ENCODE data around the gene BCL2L2. TPM values are rescaled to one million over a fixed set of nuclear protein-coding genes. Genes with fewer than 3 reads are reported as not detected.

The BCL2L2 gene
- total RNA-seq, 2 experiments from 2014 or later: 8.6 to 18.0 TPM

GRCh38 chr14:23297611-23298277 lies 8.9 kb upstream of the BCL2L2 start:
- Histone ChIP-seq H2AFZ (ENCODE audit: low read length) (no peak overlapping the region), H3K4me2 (ENCODE audit: low read length) (no peak overlapping the region), H3K9me3 (ENCODE audit: low read length) (no peaks in the 10 kb centered on the region), H3K4me1 (ENCODE audit: insufficient read depth, low read length, poor library complexity, severe bottlenecking) (peaks cover 27% of the 10 kb centered on the region), H3K27ac (ENCODE audit: low read depth, low read length, poor library complexity, severe bottlenecking) (no peak overlapping the region), H3K4me3 (ENCODE audit: low read depth, low read length, poor library complexity, severe bottlenecking) (no peak overlapping the region), H3K79me2 (ENCODE audit: insufficient read depth, low read depth, low read length) (peaks cover 10% of the 10 kb centered on the region; the same call in 1 of the 2 replicates), H3K36me3 (ENCODE audit: insufficient read depth, low read length) (peaks cover 34% of the 10 kb centered on the region), H3K9me2 (ENCODE audit: insufficient read depth, low read length) (no peaks in the 10 kb centered on the region), H4K20me1 (ENCODE audit: insufficient read depth, low read length) (no peaks in the 10 kb centered on the region)
- ChIA-PET CTCF (ENCODE audit: unreplicated experiment) (interaction anchor here (1.4 kb wide), 1 partner anchor 178 kb away, joined by 3 read pairs; no protein-coding TSS in a partner anchor), POLR2A (interaction anchor here (1.4 kb wide), 1 partner anchor 24 kb away, joined by 4 read pairs; the partner anchor contains the start of gene PABPN1)
- intact Hi-C loops (cut with micrococcal nuclease; ENCODE audit: unreplicated experiment): no loop called here
- TF ChIP-seq CTCF (conservative IDR thresholded peaks at IDR 0.05; ENCODE audit: low read length): no peak
- no peak for TF ChIP-seq EZH2phosphoT487 (IDR thresholded peaks at IDR 0.05; ENCODE audit: borderline replicate concordance, low read depth, low read length)
- no TSS peak for BruUV-seq (replicated peaks)
- no peak for DNase-seq (ENCODE audit: low spot score)

GRCh38 chr14:23299211-23299957 lies 7.2 kb upstream of the BCL2L2 start:
- ChIA-PET POLR2A (interaction anchor here (0.6 kb wide), 1 partner anchor 102 kb away, joined by 4 read pairs; no protein-coding TSS in a partner anchor), CTCF (ENCODE audit: unreplicated experiment) (no interaction called here)
- peak; percentile 52 for DNase-seq (ENCODE audit: low spot score)
- no peak overlapping the region for H3K4me3 ChIP-seq (ENCODE audit: low read depth, low read length, poor library complexity, severe bottlenecking)
- TF ChIP-seq CTCF (conservative IDR thresholded peaks at IDR 0.05; ENCODE audit: low read length) (peak; percentile 62), EZH2phosphoT487 (IDR thresholded peaks at IDR 0.05; ENCODE audit: borderline replicate concordance, low read depth, low read length) (no peak)
- H3K9me3 ChIP-seq (ENCODE audit: low read length): no peaks in the 10 kb centered on the region
- intact Hi-C loops (cut with micrococcal nuclease; ENCODE audit: unreplicated experiment): no loop called here
- peaks cover 30% of the 10 kb centered on the region for H3K4me1 ChIP-seq (ENCODE audit: insufficient read depth, low read length, poor library complexity, severe bottlenecking)
- H3K36me3 ChIP-seq (ENCODE audit: insufficient read depth, low read length): peaks cover 34% of the 10 kb centered on the region
- peak overlapping the region; percentile 100 for H3K4me2 ChIP-seq (ENCODE audit: low read length)
- no peaks in the 10 kb centered on the region for H4K20me1 ChIP-seq (ENCODE audit: insufficient read depth, low read length)
- no TSS peak for BruUV-seq (replicated peaks)
- H3K79me2 ChIP-seq (ENCODE audit: insufficient read depth, low read depth, low read length): peaks cover 10% of the 10 kb centered on the region; the same call in 1 of the 2 replicates
- H3K27ac ChIP-seq (ENCODE audit: low read depth, low read length, poor library complexity, severe bottlenecking): no peak overlapping the region
- no peak overlapping the region for H2AFZ ChIP-seq (ENCODE audit: low read length)
- H3K9me2 ChIP-seq (ENCODE audit: insufficient read depth, low read length): no peaks in the 10 kb centered on the region
